AG04450 (cell line): Measurements from ENCODE around the gene HTR3E. TPM values are rescaled to one million over a fixed set of nuclear protein-coding genes. Genes with fewer than 3 reads are reported as not detected.
A peak's percentile ranks its signal among the peaks of the same experiment; 100 is the strongest.

Experiments
- CTCF ChIA-PET: fragments of 300-600, 350-600 bp; formaldehyde crosslinking; extraction: SDS; loops from one replicate; lab custom pipeline; 2022; ENCODE audit warnings: antibody characterized with exemption, inconsistent platforms; lab: Charles Lee
- POLR2A ChIA-PET: fragments of 350-600 bp; formaldehyde crosslinking; extraction: SDS; loops from one replicate; lab custom pipeline; 2021; ENCODE audit warnings: antibody characterized with exemption, inconsistent platforms; lab: Yijun Ruan, JAX
- DNase-seq: peaks from one replicate; pipeline ENCODE4 v3.0.0-alpha.2; 2011; ENCODE audit warnings: low read depth, low spot score
- H3K27ac ChIP-seq: one replicate; pipeline ENCODE4 v1.5.1; 2012; ENCODE audit warnings: low read depth, low read length, control low read depth
- H3K27me3 ChIP-seq: one replicate; pipeline ENCODE4 v1.6.0; 2012; ENCODE audit warnings: low read length; ENCODE audit not compliant: control insufficient read depth, insufficient read depth
- H3K4me3 ChIP-seq: 2 replicates; pipeline ENCODE4 v1.5.1; 2011; ENCODE audit warnings: mild to moderate bottlenecking, low read depth, low read length, control low read depth
- H3K9me3 ChIP-seq: 2 replicates; pipeline ENCODE4 v1.5.1; 2012; ENCODE audit warnings: low read length; ENCODE audit not compliant: control insufficient read depth, insufficient read depth
- CTCF ChIP-seq: IDR thresholded peaks from 2 replicates; pipeline ENCODE4 v1.5.1; 2011; ENCODE audit warnings: low read depth, low read length, control low read depth, inconsistent platforms
- polyA plus RNA-seq: library from polyadenylated mRNA; depleted of rRNA; stranded (reverse); fragments of >200 nt; gene quantifications from 2 replicates; pipeline ENCODE4 v1.2.3, GENCODE V29; 2011

Gene HTR3E
- polyA plus RNA-seq, 1 experiment = not detected

GRCh38 chr3:184134746-184135148 is 37.9 kb downstream of the HTR3E start:
- peak overlapping the region; percentile 57 for H3K27ac ChIP-seq
- H3K9me3 ChIP-seq = no peaks in the 10 kb centered on the region
- H3K4me3 ChIP-seq = peak overlapping the region; percentile 98
- CTCF ChIA-PET = interaction anchor here (0.7 to 1.8 kb wide), 5 partner anchors 11 to 239 kb away, joined by 3 to 12 read pairs (median 4); no protein-coding TSS in a partner anchor
- DNase-seq = no peak
- H3K27me3 ChIP-seq = no peaks in the 10 kb centered on the region
- POLR2A ChIA-PET = interaction anchor here (0.8 to 1.9 kb wide), 9 partner anchors 10 to 239 kb away, joined by 3 to 22 read pairs (median 5); partner anchors contain the start of gene ABCF3
- no peak for TF ChIP-seq CTCF

- peak; percentile 46 for TF ChIP-seq CTCF
- DNase-seq = peak; percentile 72
- Histone ChIP-seq H3K27ac (peak within 1 kb of the TSS; percentile 57), H3K27me3 (no peaks in the 10 kb centered on the region), H3K4me3 (peak within 1 kb of the TSS; percentile 98), H3K9me3 (no peaks in the 10 kb centered on the region)
- ChIA-PET CTCF (interaction anchor here (0.6 to 1.8 kb wide), 8 partner anchors 9 to 239 kb away, joined by 3 to 12 read pairs (median 4); no protein-coding TSS in a partner anchor), POLR2A (interaction anchor here (0.8 to 1.9 kb wide), 9 partner anchors 9 to 240 kb away, joined by 3 to 22 read pairs (median 5); partner anchors contain the start of gene ABCF3)
Observed at GRCh38 chr3:184135149-184135910, 38.5 kb downstream of the HTR3E start, which contains the start of gene EIF2B5. TSS of gene EIF2B5 (plus strand) at chr3:184135358. CDS start at chr3:184135386, 28 bp downstream.

- peak overlapping the region; percentile 57 for H3K27ac ChIP-seq
- TF ChIP-seq CTCF = no peak
- CTCF ChIA-PET = interaction anchor here (0.6 to 1.8 kb wide), 5 partner anchors 8 to 240 kb away, joined by 3 to 12 read pairs (median 3); no protein-coding TSS in a partner anchor
- peak overlapping the region; percentile 98 for H3K4me3 ChIP-seq
- no peaks in the 10 kb centered on the region for H3K9me3 ChIP-seq
- DNase-seq = no peak
- POLR2A ChIA-PET = interaction anchor here (1.3 to 1.9 kb wide), 3 partner anchors 9 to 41 kb away, joined by 5 to 8 read pairs (median 6); no protein-coding TSS in a partner anchor
- no peaks in the 10 kb centered on the region for H3K27me3 ChIP-seq
Observed at GRCh38 chr3:184135911-184136260, 39.0 kb downstream of the HTR3E start.

- Histone ChIP-seq H3K27ac (no peak overlapping the region), H3K9me3 (no peaks in the 10 kb centered on the region), H3K27me3 (no peaks in the 10 kb centered on the region), H3K4me3 (no peak overlapping the region)
- no peak for TF ChIP-seq CTCF
- ChIA-PET CTCF (interaction anchor here (1.1 kb wide), 1 partner anchor 245 kb away, joined by 7 read pairs; no protein-coding TSS in a partner anchor), POLR2A (no interaction called here)
- DNase-seq = no peak
Observed at GRCh38 chr3:184140436-184140835, 43.6 kb downstream of the HTR3E start.

GRCh38 chr3:184142199-184142598 is 45.3 kb downstream of the HTR3E start:
- Histone ChIP-seq H3K27ac (no peak overlapping the region), H3K27me3 (no peaks in the 10 kb centered on the region), H3K9me3 (no peaks in the 10 kb centered on the region), H3K4me3 (no peak overlapping the region)
- no peak for DNase-seq
- ChIA-PET POLR2A (no interaction called here), CTCF (no interaction called here)
- no peak for TF ChIP-seq CTCF
